PC-3 (cell line): ENCODE data around the gene ZNF385C. TPM values are rescaled to one million over a fixed set of nuclear protein-coding genes. Genes with fewer than 3 reads are reported as not detected.
A peak's percentile ranks its signal among the peaks of the same experiment; 100 is the strongest.

Experiments
- ATAC-seq: fragments of 200-7000 bp; cut with Tn5 transposase; 2 replicates; pipeline ENCODE4 v1.9.1; 2020; ENCODE audit warnings: mild to moderate bottlenecking, moderate library complexity
- BruUV-seq: library from RNA; stranded (reverse); fragments of 400-500 nt; replicated peaks from 2 replicates; lab custom pipeline; 2021; lab: Mats Ljungman, UMichigan
- CTCF ChIA-PET: fragments of 300-600 bp; sonication (Branson Sonifier 250); formaldehyde crosslinking; loops from one replicate; lab custom pipeline; 2022; ENCODE audit warnings: antibody characterized with exemption; lab: Charles Lee
- POLR2A ChIA-PET: fragments of 300-600 bp; sonication (Branson Sonifier 250); formaldehyde crosslinking; loops from one replicate; lab custom pipeline; 2022; ENCODE audit warnings: antibody characterized with exemption; ENCODE audit not compliant: unreplicated experiment; lab: Charles Lee
- DNase-seq: peaks from one replicate; pipeline ENCODE4 v3.0.0-alpha.2; 2015
- H2AFZ ChIP-seq: fragments of 300-600 bp; sonication (generic); 2 replicates; pipeline ENCODE4 v1.6.0; 2016; ENCODE audit warnings: antibody characterized with exemption, low read length
- H3F3A ChIP-seq: fragments of 300-600 bp; sonication (generic); one replicate; pipeline ENCODE4 v1.6.0; 2017; ENCODE audit warnings: antibody characterized with exemption, low read length, control low read depth, mild to moderate bottlenecking; ENCODE audit not compliant: unreplicated experiment
- H3K27ac ChIP-seq: fragments of 300-600 bp; sonication (generic); 2 replicates; pipeline ENCODE4 v1.5.1; 2016; ENCODE audit warnings: mild to moderate bottlenecking, low read length
- H3K27me3 ChIP-seq: fragments of 300-600 bp; sonication (generic); 2 replicates; pipeline ENCODE4 v1.6.1; 2016; ENCODE audit warnings: low read length, mixed read lengths
- H3K36me3 ChIP-seq: fragments of 300-600 bp; sonication (generic); 2 replicates; pipeline ENCODE4 v1.6.1; 2016; ENCODE audit warnings: low read depth, mixed run types, low read length, mixed read lengths
- H3K4me1 ChIP-seq: fragments of 300-600 bp; sonication (generic); 2 replicates; pipeline ENCODE4 v1.5.1; 2016; ENCODE audit warnings: low read length; ENCODE audit not compliant: insufficient read depth
- H3K4me2 ChIP-seq: fragments of 300-600 bp; sonication (generic); 2 replicates; pipeline ENCODE4 v1.6.0; 2016; ENCODE audit warnings: low read length
- H3K4me3 ChIP-seq: fragments of 300-600 bp; sonication (generic); 2 replicates; pipeline ENCODE4 v1.5.1; 2016; ENCODE audit warnings: mild to moderate bottlenecking, low read length, mixed read lengths
- H3K79me2 ChIP-seq: fragments of 300-600 bp; sonication (generic); 2 replicates; pipeline ENCODE4 v1.6.1; 2017; ENCODE audit warnings: low read length, mixed read lengths
- H3K9ac ChIP-seq: fragments of 300-600 bp; sonication (generic); 2 replicates; pipeline ENCODE4 v1.6.0; 2016; ENCODE audit warnings: mild to moderate bottlenecking, low read length
- H3K9me2 ChIP-seq: fragments of 300-600 bp; sonication (generic); replicated peaks from 2 replicates; pipeline ENCODE4 v1.6.1; 2016; ENCODE audit warnings: mixed run types, low read length, mixed read lengths
- H3K9me3 ChIP-seq: fragments of 300-600 bp; sonication (generic); 2 replicates; pipeline ENCODE4 v1.6.1; 2016; ENCODE audit warnings: low read length, mixed read lengths
- H4K20me1 ChIP-seq: fragments of 300-600 bp; sonication (generic); 2 replicates; pipeline ENCODE4 v1.6.1; 2016; ENCODE audit warnings: low read length, mixed read lengths
- CTCF ChIP-seq: fragments of 300-600 bp; sonication (generic); conservative IDR thresholded peaks from 2 replicates; pipeline ENCODE4 v1.5.1; 2017; ENCODE audit warnings: antibody characterized with exemption, low read depth, mild to moderate bottlenecking, low read length
- EZH2 ChIP-seq: fragments of 300-600 bp; sonication (generic); IDR thresholded peaks from one replicate; pipeline ENCODE4 v1.6.1; 2017; ENCODE audit warnings: antibody characterized with exemption, mild to moderate bottlenecking, low read length; ENCODE audit not compliant: unreplicated experiment
- EZH2phosphoT487 ChIP-seq: fragments of 300-600 bp; sonication (generic); IDR thresholded peaks from 2 replicates; pipeline ENCODE4 v1.6.1; 2018; ENCODE audit warnings: mild to moderate bottlenecking, antibody characterized with exemption, low read length, borderline replicate concordance
- intact Hi-C: fragments of 100-400 bp; cut with micrococcal nuclease; formaldehyde crosslinking; loops from 2 replicates; pipeline ENCODE4 v1.9.0; 2023
- total RNA-seq: library from RNA; depleted of rRNA; stranded (reverse); fragments of >200 nt; gene quantifications from 2 replicates; pipeline ENCODE4 v1.2.3, GENCODE V29; 2014

Gene ZNF385C
- total RNA-seq, 1 experiment from 2014 or later: 0.04 TPM

GRCh38 chr17:42052346-42052877 lies 45.9 kb downstream of the ZNF385C start:
- Histone ChIP-seq H3K9me3 (no peaks in the 10 kb centered on the region), H3K4me2 (no peak overlapping the region), H3K4me1 (no peaks in the 10 kb centered on the region), H4K20me1 (no peaks in the 10 kb centered on the region), H3K9ac (no peak overlapping the region), H3K4me3 (no peak overlapping the region), H3K27ac (no peak overlapping the region), H3K79me2 (no peaks in the 10 kb centered on the region), H2AFZ (no peak overlapping the region), H3K9me2 (no peaks in the 10 kb centered on the region), H3F3A (no peaks in the 10 kb centered on the region), H3K36me3 (no peaks in the 10 kb centered on the region), H3K27me3 (no peaks in the 10 kb centered on the region)
- no peak for DNase-seq
- BruUV-seq: no TSS peak
- no peak for ATAC-seq
- intact Hi-C loops: no loop called here
- no peak for TF ChIP-seq CTCF
- no peak for TF ChIP-seq EZH2
- TF ChIP-seq EZH2phosphoT487: no peak
- CTCF ChIA-PET: no interaction called here
- POLR2A ChIA-PET: no interaction called here

- TF ChIP-seq EZH2 (no peak), CTCF (no peak), EZH2phosphoT487 (no peak)
- ATAC-seq (no peak), DNase-seq (no peak)
- Histone ChIP-seq H4K20me1 (no peaks in the 10 kb centered on the region), H3K27me3 (no peaks in the 10 kb centered on the region), H3K9ac (no peak overlapping the region), H3K4me2 (no peak overlapping the region), H3K4me3 (no peak overlapping the region), H3K4me1 (no peaks in the 10 kb centered on the region), H3F3A (no peaks in the 10 kb centered on the region), H3K9me2 (no peaks in the 10 kb centered on the region), H2AFZ (no peak overlapping the region), H3K27ac (no peak overlapping the region), H3K79me2 (no peaks in the 10 kb centered on the region), H3K36me3 (no peaks in the 10 kb centered on the region), H3K9me3 (no peaks in the 10 kb centered on the region)
- BruUV-seq: no TSS peak
- intact Hi-C loops: no loop called here
- ChIA-PET CTCF (no interaction called here), POLR2A (no interaction called here)
Measured at GRCh38 chr17:42051645-42052044, 46.6 kb downstream of the ZNF385C start.

- Histone ChIP-seq H3K9me3 (no peaks in the 10 kb centered on the region), H3K79me2 (no peaks in the 10 kb centered on the region), H3K9ac (no peak overlapping the region), H3K9me2 (no peaks in the 10 kb centered on the region), H3K4me2 (peak overlapping the region; percentile 81), H4K20me1 (no peaks in the 10 kb centered on the region), H3K4me1 (no peaks in the 10 kb centered on the region), H2AFZ (peak overlapping the region; percentile 86), H3F3A (no peaks in the 10 kb centered on the region), H3K36me3 (no peaks in the 10 kb centered on the region), H3K27me3 (no peaks in the 10 kb centered on the region), H3K27ac (no peak overlapping the region), H3K4me3 (peak overlapping the region; percentile 67)
- no TSS peak for BruUV-seq
- no peak for ATAC-seq
- no peak for TF ChIP-seq CTCF
- TF ChIP-seq EZH2phosphoT487: no peak
- TF ChIP-seq EZH2: no peak
- CTCF ChIA-PET: no interaction called here
- no peak for DNase-seq
- intact Hi-C loops: no loop called here
- POLR2A ChIA-PET: no interaction called here
Measured at GRCh38 chr17:42051013-42051400, 47.3 kb downstream of the ZNF385C start.
